GM13977 (cell line): ENCODE measurements around the gene SENP7.
"Not testable (repeated sequence)": the region's sequence is repeated elsewhere in the genome, so short reads cannot be mapped to it uniquely, and the experiment has no call there.

ENCODE experiments used
- DNase-seq: peaks from one replicate; pipeline ENCODE4 v3.0.0; 2012; ENCODE audit warnings: low spot score
- in situ Hi-C: fragments of 300-500 bp; cut with MboI; formaldehyde crosslinking; loops from one replicate; pipeline ENCODE4 v1.12.0; 2022; ENCODE audit warnings: low sequenced_read_pairs, low pct_unique_long_range_greater_than_20kb, mixed read lengths, inconsistent platforms; ENCODE audit not compliant: unreplicated experiment
- TF ChIP-seq, protein P1 (sequence below): IDR thresholded peaks from 2 replicates; pipeline ENCODE4 v1.5.1; 2012; ENCODE audit warnings: mild to moderate bottlenecking, control low read depth; ENCODE audit not compliant: insufficient read depth; ENCODE audit errors: extremely low read depth, missing control alignments

SENP7 gene

DNA sequence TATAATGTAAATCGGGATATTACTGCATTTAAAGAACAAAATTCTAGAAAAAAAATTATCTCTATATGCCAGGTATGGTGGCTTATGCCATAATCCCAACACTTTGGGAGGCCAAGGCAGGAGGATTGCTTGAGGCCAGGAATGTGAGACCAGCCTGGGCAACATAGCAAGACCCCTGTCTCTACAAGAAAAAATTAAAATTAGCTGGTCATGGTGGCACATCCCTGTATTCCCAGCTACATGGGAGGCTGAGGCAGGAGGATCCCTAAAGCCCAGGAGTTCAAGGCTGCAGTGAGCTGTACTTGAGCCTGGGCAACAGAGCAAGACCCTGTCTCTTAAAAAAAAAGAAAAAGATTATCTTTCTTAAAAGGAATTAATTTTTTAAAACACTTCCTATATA, 12.8 kb downstream of the SENP7 start:
- TF ChIP-seq, protein P1, sequence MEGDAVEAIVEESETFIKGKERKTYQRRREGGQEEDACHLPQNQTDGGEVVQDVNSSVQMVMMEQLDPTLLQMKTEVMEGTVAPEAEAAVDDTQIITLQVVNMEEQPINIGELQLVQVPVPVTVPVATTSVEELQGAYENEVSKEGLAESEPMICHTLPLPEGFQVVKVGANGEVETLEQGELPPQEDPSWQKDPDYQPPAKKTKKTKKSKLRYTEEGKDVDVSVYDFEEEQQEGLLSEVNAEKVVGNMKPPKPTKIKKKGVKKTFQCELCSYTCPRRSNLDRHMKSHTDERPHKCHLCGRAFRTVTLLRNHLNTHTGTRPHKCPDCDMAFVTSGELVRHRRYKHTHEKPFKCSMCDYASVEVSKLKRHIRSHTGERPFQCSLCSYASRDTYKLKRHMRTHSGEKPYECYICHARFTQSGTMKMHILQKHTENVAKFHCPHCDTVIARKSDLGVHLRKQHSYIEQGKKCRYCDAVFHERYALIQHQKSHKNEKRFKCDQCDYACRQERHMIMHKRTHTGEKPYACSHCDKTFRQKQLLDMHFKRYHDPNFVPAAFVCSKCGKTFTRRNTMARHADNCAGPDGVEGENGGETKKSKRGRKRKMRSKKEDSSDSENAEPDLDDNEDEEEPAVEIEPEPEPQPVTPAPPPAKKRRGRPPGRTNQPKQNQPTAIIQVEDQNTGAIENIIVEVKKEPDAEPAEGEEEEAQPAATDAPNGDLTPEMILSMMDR, result no peak
- DNase-seq, result no peak
- in situ Hi-C loops, result no loop called here

DNA sequence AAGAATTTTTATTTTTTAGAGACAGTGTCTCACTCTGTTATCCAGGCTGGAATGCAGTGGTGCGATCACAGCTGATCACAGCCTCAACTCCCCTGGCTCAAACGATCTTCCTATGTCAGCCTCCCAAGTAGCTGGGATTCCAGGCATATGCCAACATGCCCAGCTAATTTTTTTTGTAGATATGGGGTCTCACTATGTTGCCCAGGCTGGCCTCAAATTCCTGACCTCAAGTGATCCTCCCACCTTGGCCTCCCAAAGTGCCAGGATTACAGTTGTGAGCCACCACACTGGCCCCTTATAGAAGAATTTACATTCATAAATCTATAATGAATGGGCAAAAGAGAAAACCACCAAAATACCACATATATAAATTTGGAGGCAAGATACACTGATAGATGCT, 15.2 kb downstream of the SENP7 start:
- no peak for DNase-seq
- TF ChIP-seq, protein P1, result no peak
- in situ Hi-C loops, result no loop called here

DNA sequence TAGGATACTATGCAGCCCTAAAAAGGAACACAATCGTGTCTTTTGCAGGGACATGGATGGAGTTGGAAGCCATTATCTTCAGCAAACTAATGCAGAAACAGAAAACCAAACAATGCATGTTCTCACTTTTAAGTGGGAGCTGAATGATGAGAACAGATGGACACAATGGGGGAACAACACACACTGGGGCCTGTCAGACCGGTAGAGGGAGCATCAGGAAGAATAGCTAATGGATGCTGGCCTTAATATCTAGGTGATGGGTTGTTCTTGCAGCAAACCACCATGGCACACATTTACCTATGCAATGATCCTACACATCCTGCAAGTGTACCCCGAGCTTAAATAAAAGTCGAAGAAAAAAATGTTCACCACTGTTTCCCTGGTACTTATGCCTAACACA, 17.5 kb downstream of the SENP7 start:
- TF ChIP-seq, protein P1, result no peak
- in situ Hi-C loops, result no loop called here
- no peak for DNase-seq

DNA sequence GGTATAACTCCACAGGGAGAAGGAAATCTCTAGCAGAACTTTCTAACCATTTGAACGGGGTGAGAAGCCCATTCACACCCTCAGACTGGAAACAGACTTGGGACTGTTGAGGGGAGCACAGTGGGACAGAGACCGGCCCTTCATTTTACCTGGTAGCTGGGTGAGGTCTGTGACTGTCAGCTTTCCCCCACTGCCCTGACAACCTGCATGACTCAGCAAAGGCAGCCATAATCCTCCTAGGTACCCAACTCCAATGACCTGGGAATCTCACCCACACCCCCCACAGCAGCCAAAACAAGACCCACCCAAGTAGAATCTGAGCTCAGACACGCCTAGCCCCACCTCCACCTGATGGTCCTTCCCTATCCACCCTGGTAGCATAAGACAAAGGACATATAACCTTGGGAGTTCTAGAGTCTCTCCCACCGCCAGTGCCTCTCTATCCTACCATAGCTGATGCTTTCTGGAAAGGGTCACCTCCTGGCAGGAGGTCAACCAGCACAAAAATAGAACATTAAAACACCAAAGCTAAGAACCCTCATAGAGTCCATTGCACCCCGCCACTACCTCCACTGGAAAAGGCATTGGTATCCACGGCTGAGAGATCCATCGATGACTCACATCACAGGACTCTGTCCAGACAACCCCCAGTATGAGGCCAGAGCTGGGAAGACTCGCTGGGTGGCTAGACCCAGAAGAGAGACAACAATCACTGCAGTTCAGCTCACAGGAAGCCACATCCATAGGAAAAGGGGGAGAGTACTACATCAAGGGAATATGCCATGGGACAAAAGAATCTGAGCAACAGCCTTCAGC, 28.0 kb downstream of the SENP7 start:
- TF ChIP-seq, protein P1, result no peak
- DNase-seq, result no peak
- in situ Hi-C loops, result no loop called here

DNA sequence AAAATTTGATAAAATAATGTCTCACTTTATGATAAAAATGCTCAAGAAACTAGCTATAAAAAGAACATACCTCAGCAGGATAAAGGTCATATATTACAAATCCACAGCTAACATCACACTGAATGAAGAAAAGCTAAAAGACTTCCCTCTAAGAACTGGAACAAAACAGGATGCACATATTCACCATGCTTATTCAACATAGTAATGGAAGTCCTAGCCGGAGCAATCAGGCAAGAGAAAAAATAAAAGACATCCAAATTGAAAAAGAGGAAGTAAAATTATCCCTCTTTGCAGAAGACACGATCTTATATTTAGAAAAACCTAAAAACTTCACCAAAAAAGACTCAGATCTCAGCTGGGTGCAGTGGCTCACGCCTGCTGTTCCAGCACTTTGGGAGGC, 34.0 kb downstream of the SENP7 start:
- no peak for DNase-seq
- TF ChIP-seq, protein P1, result no peak
- in situ Hi-C loops, result no loop called here

DNA sequence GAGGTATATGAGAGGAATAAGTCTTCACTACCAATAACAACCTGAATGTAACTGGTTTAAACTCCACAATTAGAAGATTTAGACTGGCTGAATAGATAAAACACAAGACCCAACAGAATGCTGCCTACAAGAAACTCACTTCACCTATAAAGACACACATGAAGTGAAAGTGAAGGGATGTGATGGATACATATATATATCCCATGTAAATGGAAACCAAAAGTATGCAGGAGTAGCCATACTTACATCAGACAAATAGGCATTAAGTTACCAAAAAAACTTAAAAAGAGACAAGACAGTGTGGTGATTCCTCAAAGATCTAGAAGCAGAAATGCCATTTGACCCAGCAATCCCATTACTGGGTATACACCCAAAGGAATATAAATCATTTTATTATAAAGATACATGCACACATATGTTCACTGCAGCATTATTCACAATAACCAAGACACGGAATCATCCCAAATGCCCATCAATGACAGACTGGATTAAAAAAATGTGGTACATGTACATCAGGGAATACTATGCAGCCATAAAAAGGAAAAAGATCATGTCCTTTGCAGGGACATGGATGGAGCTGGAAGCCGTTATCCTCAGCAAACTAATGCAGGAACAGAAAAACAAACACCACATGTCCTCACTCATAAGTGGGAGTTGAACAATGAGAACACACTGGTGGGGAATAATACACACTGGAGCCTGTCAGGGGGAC, 38.0 kb downstream of the SENP7 start:
- in situ Hi-C loops, DNase-seq: not testable (repeated sequence)

DNA sequence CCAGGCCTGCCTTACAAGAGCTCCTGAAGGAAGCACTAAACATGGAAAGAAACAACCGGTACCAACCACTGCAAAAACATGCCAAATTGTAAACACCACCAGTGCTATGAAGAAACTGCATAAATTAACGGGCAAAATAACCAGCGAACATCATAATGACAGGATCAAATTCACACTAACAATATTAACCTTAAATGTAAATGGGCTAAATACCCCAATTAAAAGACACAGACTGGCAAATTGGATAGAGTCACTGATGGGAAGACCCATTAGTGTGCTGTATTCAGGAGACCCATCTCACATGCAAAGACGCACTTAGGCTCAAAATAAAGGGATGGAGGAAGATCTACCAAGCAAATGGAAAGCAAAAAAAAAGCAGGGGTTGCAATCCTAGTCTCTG, 44.3 kb downstream of the SENP7 start:
- in situ Hi-C loops, DNase-seq: not testable (repeated sequence)

DNA sequence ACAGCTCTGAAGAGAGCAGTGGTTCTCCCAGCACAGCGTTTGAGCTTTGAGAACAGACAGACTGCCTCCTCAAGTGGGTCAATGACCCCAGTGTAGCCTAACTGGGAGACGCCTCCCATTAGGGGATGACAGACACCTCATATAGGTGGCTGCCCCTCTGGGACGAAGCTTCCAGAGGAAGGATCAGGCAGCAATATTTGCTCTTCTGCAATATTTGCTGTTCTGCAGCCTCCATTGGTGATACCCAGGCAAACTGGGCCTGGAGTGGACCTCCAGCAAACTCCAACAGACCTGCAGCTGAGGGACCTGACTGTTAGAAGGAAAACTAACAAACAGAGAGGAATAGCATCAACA, 45.7 kb downstream of the SENP7 start:
- DNase-seq, in situ Hi-C loops: not testable (repeated sequence)
